GM19240 (cell line): Measurements from ENCODE around the gene VTI1B.
"Not testable (repeated sequence)": the region's sequence is repeated elsewhere in the genome, so short reads cannot be mapped to it uniquely, and the experiment has no call there.

ENCODE experiments used
- DNase-seq: peaks from one replicate; pipeline ENCODE4 v3.0.0; 2011; ENCODE audit warnings: low spot score; ENCODE audit not compliant: insufficient read length

Gene VTI1B

DNA sequence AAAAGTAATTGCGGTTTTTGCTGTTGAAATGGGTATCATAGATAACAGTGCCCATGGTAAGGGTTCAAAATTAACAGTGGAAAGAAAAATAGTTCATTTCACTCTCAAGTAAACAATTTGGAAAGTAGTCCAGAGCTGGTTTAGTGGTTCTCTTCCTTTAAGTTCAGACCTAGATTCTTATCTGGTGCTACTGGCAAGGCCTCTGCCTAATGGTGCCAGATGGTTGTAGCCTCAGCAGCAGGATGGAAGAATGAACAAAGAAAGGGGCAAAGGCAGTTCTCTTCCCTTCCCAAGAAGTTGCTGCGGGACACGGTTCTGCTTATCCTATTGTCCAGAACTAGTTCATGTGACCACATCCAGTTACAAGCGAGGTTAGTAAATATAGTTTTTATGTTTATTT lies 44.2 kb downstream of the VTI1B start:
- no peak for DNase-seq

DNA sequence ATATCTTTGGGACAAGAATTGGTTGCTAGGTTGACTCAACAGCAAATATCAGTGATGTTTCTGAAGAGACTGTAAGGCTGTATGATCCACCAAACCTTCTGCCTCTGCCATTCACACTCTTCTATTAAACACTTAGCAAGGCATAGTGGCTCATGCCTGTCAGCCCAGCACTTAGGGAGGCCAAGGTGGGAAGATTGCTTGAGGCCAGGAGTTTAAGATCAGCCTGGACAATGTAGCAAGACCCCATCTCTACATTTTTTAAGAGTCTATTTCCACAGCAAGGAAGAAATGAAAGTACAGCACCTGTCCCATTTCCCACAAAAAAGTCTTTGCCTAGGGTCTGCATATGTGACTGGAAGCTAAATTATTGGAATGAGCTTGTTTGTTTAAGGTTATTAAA lies 46.9 kb downstream of the VTI1B start:
- no peak for DNase-seq

DNA sequence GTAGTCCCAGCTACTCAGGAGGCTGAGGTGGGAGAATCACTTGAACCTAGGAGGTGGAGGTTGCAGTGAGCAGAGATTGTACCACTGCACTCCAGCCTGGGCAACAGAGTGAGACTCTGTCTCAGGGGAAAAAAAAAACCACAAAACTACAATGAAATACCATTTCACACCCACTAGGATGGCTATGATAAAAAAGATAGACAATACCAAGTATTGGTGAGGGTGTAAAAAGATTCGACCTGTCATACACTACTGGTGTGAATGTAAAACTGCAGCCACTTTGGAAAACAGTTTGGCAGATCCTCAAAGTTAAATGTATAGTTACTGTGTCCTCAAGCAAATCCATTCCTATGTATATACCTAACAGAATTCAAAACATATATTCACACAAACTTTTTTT lies 48.3 kb downstream of the VTI1B start:
- DNase-seq: not testable (repeated sequence)

DNA sequence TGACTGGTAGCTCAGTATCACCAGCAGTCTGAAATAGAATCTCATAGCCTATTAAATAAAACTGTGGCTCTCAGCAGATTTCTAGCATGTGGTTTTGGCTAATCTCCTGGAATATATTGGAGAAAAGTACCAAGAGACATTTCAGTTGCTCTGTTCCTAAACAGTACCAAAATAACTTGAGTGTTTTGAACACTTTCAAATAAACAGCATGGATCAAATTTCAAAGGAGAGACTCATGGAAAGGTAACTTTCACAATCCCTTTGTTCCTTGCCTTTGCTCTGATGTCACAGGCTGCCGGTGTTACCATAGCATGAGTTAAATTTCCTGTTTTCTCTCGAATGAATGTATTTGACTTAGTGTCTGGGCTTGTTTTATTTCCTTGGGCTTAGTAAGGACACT lies 51.3 kb downstream of the VTI1B start:
- DNase-seq: no peak

DNA sequence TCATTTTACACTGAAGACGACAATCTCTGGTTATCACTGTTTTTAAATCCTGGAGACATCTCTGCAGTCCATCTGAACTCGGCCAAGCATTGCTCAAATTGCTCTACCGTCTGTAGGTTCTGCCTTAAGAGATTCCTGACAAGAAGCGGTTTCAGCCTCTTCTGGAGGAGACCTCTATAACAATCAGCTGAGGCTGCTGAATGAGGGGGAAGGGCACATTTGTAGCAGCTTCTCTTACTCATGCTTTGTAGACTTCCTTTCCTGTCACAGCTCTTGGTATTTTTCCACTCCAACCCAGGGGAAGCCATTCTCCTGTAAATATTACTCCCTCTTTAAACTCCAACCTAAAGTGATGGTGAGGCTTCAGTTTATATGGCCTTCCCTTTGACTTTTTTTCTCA lies 51.8 kb downstream of the VTI1B start:
- no peak for DNase-seq

DNA sequence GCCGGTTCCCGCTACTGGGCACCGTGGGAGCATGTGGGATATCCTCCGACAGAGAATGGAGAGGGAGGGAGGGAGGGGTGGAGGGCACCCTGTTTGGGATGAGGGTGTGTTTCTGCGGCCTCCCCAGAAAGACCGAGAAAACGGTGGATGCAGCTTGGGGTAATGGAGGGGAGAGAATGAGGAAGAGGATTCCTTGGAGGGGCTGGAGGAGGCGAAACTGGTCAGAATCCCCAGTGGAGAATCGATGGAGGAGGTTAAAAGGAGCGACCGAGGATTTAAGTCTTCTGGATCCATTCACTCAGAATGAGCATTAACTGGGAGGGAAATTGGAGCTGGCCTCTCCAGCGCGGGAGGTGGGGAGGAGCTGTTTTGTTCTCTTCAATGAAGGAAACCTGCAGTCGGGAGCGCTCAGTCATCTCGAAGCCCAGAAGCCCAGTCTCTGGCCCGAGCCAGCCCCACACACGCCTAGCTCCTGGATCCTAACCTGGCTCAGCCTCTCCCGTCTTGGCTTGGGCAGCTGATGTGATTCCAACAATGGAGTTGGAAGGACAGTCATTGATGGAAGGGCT lies 54.1 kb downstream of the VTI1B start:
- DNase-seq: no peak

DNA sequence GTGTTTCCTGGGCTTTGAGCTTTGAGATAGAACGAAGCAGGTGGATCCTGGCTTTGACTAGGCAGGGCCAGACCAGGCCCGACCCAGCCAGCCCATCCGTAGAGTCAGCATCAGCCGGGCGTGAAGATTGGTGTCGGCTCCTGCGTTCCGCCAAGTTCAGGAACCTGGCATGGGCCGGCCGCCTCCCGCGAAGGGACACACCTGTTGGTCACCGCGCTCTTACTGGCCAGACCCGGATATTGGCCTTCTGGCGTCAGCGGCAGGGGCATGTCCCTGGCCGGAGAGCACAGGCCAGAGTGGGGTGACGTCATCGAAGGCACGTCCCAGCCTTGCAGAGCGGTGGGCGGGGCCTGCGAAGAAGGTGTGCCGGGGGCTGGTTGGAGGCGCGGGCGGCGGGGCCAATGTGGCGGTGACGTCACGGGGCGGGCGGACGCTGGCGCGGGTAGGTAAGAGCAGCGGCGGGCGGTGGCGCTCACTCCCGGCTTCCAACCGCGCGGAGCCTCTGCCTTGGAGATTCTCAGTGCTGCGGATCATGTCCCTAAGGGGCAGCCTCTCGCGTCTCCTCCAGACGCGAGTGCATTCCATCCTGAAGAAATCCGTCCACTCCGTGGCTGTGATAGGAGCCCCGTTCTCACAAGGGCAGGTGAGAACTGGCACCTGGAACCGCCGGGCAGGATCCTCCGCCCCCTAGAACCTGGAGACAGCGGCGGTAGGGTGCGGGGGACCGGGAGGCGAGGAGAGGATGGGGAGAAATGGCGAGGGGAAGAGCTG lies 54.8 kb downstream of the VTI1B start, which contains the start of gene ARG2:
TSS of gene ARG2 (plus strand) at position 475 of the 771 bp plus-strand sequence. CDS start at position 533, 58 bp downstream.
- DNase-seq: peak; percentile 79

DNA sequence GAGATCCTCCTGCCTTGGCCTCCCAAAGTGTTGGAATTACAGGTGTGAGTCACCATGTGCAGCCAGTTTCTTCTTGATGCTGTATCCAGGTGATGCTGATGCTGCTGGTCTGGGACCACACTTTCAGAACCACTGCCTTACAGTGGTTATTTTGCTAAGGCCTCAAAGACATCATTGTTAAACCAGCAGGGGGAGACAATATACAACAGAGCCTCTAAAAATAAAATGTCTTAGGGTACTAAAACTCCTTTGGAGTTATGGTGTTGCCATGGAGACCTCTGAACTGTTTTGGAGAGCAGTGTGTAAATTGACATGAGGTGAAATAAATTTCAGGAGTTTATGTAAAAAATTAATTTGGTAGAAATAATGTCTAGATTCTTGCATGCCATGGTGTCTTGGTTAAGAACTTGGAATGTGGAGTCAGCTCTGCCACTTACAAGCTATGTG lies 55.8 kb downstream of the VTI1B start:
- DNase-seq: no peak

DNA sequence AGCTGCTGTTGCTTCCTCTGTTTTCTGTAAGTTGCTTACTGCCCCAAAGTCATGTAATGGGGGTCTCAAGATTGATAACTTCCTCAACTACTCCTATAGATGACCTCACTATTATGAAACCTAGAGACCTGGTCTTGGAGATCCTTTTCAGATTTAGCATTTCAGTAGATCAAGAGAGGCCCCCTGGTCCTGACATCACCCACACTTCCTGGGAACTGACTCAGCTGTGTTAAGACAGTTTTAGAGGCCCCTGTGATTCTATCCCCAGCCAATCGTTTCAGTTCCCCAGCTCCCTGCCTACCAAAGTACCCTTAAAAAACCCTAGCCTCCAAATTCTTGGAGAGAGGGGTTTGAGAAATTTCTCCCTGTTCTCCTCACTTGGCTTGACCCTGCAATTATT lies 63.9 kb downstream of the VTI1B start:
- no peak for DNase-seq

DNA sequence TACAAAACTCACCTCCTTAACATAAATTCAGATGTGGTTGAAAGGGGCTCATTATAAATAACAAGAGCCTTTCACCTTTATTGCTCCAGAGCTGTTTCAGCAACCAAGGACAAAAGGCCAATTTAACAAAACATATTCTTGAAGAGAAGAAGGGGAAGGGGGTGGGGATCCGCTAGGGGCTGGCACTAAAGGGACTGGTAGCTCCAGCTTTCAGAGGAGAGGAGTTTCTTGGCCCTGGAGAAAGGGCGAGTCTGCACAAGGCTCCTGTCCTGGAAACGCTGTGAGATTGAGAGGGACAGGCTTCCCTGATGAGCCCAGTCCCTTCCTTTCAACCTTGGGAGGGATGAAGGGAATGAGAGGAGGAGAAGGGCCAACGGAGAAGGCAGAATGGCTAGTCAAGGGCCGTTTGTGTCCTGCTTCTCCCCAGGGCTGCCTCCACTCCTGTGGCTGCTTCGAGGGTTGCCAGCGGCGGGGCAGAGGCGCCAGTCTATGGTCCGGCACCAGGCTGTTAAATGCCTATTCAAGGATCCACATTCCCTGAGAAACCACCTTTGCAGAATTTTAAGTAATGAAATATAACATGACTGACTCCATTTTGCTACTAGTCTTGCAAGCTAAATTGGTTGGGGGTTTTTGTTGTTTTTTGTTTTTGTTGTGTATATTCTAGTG lies 64.7 kb downstream of the VTI1B start:
- no peak for DNase-seq

DNA sequence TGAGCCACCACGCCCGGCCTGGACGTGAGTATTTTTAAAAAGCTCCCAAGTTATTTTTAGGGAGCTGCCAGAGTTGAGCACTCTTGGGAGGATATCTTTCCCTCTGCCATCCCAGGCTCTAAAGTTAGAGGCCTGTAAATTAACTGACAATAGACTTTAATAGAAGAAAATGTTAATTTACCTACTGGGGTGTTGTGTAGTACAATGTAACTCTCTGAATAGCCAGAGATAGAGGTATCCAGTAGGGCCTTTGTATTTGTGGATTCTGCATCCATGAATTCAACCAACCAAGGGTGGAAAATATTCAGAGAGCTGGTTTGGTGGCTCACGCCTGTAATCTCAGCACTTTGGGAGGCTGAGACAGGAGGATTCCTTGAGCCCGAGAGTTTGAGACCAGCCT lies 66.8 kb downstream of the VTI1B start:
- DNase-seq: no peak

DNA sequence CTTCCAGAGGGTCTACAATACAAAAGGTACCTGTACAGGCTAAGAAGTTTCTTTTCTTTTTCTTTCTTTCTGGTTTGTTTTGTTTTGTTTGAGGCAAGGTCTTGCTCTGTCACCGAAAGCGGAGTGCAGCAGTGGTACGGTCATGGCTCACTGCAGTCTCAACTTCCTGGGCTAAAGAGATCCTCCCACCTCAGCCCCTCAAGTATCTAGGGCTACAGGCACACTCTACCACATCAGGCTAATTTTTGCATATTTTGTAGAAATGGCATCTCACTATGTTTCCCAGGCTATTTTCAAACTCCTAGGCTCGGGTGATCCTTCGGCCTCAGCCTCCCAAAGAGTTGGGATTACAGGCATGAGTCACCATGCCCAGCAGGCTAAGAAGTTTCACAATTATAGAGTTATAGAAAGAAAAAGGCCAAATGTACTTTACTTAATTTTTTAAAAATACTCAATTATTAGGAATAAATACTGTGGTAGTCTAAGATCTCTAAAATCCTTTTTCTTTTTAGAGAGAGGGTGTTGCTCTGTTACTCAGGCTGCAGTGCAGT lies 71.4 kb downstream of the VTI1B start:
- no peak for DNase-seq

DNA sequence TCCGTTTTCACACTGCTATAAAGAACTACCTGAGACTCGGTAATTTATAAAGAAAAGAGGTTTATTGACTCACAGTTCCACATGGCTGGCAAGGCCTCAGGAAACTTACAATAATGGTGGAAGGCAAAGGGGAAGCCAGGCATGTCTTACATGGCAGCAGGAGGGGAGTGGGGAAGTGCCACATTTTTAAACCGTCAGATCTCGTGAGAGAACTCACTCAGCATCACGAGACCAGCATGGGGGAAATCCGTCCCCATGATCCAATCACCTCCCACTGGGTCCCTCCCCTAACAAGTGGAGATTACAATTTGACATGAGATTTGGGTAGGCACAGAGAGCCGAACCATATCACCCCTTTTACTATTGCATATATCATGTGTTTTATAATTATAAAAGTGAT lies 72.4 kb downstream of the VTI1B start:
- DNase-seq: no peak

DNA sequence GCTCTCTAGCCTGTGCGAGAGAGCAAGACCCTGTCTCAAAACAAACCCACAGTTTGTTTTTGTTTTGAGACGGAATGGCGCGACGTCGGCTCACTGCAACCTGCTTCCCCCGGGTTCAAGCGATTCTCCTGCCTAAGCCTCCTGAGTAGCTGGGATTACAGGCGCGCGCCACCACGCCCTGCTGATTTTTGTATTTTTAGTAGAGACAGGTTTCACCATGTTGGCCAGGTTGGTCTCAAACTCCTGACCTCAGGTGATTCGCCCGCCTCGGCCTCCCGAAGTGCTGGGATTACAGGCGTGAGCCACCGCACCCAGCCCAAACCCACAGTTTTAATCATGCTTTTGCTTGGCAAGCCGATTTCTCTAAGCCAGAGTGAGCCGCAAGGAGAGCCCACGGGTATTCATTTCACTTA lies 73.9 kb downstream of the VTI1B start:
- DNase-seq: not testable (repeated sequence)

DNA sequence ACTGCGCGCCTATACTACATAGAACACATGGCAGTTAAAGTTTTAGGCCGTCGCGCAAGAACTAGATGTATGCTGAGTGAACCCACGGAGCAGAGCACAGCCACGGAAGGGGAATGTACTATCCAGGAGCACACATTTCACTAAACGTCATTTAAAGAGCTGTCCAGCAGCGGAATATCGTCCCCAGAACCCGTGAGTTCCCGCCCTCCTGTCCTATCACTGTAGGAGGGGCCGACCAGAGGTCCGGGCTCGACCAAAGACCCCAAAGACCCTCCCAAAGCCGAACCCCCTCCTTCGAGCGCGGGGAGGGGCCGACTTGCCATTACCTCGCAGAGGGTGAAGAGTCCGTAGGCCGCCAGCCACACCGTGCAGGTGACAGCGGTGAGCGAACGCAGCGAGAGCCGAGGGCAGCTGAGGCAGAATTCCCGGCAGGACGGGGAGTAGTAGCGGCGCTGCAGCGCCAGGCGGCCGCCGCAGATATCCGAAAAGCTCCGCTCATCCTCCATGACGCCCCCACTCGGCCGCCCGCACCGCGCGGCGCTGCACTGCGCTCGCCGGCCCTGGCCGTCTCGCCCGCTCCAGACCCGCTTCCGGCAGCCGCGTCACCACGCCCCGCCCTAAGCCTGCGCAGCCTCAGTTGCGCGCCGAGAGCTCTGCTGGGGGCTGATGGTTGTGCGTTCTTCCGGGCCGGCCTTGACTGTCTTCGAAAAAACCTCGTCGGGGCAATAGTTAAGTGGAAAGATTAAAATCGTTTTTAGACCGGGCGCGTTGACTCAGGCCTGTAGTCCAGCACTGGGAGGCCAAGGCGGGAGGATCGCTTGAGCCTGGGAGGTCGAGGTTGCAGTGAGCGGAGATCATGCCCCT lies 74.5 kb downstream of the VTI1B start, which contains the start of gene PIGH:
TSS of gene PIGH (minus strand) at position 571 of the 864 bp plus-strand sequence. CDS start at position 506, 65 bp downstream.
- peak; percentile 85 for DNase-seq
